ENCODE measurements around the gene DLG2.

The DLG2 gene

GRCh38 chr11:84714316-84714780 is 912.8 kb downstream of the DLG2 start:
- no peaks in the 10 kb centered on the region for H3K4me1 ChIP-seq (ENCODE audit: control insufficient read depth in 2 of 2, insufficient read depth in 2 of 2, low read length in 2 of 2)
- H3K27ac ChIP-seq (ENCODE audit: low read depth in 2 of 2, low read length in 2 of 2), result no peak overlapping the region
- no peaks in the 10 kb centered on the region for H3K9me3 ChIP-seq (ENCODE audit: control insufficient read depth in 2 of 2, low read length in 2 of 2)
- H3K9ac ChIP-seq (ENCODE audit: low read depth in 1 of 2, low read length in 2 of 2), result no peak overlapping the region
- no peaks in the 10 kb centered on the region for H3K36me3 ChIP-seq (ENCODE audit: control insufficient read depth in 2 of 2, insufficient read depth in 2 of 2, low read length in 2 of 2)
- H3K27me3 ChIP-seq (ENCODE audit: control insufficient read depth in 2 of 2, insufficient read depth in 2 of 2, low read length in 2 of 2), result no peaks in the 10 kb centered on the region
- H3K4me3 ChIP-seq (ENCODE audit: low read length in 2 of 2), result no peak overlapping the region

GRCh38 chr11:84691830-84692229 is 935.3 kb downstream of the DLG2 start:
- Histone ChIP-seq H3K4me3 (ENCODE audit: low read length in 2 of 2) (no peak overlapping the region), H3K9me3 (ENCODE audit: control insufficient read depth in 2 of 2, low read length in 2 of 2) (no peaks in the 10 kb centered on the region), H3K36me3 (ENCODE audit: control insufficient read depth in 2 of 2, insufficient read depth in 2 of 2, low read length in 2 of 2) (no peaks in the 10 kb centered on the region), H3K9ac (ENCODE audit: low read depth in 1 of 2, low read length in 2 of 2) (no peak overlapping the region), H3K27me3 (ENCODE audit: control insufficient read depth in 2 of 2, insufficient read depth in 2 of 2, low read length in 2 of 2) (no peaks in the 10 kb centered on the region), H3K27ac (ENCODE audit: low read depth in 2 of 2, low read length in 2 of 2) (no peak overlapping the region), H3K4me1 (ENCODE audit: control insufficient read depth in 2 of 2, insufficient read depth in 2 of 2, low read length in 2 of 2) (no peaks in the 10 kb centered on the region)

- no peaks in the 10 kb centered on the region for H3K27me3 ChIP-seq (ENCODE audit: control insufficient read depth in 2 of 2, insufficient read depth in 2 of 2, low read length in 2 of 2)
- no peak overlapping the region for H3K27ac ChIP-seq (ENCODE audit: low read depth in 2 of 2, low read length in 2 of 2)
- H3K36me3 ChIP-seq (ENCODE audit: control insufficient read depth in 2 of 2, insufficient read depth in 2 of 2, low read length in 2 of 2), result no peaks in the 10 kb centered on the region
- no peak overlapping the region for H3K9ac ChIP-seq (ENCODE audit: low read depth in 1 of 2, low read length in 2 of 2)
- no peaks in the 10 kb centered on the region for H3K9me3 ChIP-seq (ENCODE audit: control insufficient read depth in 2 of 2, low read length in 2 of 2)
- no peaks in the 10 kb centered on the region for H3K4me1 ChIP-seq (ENCODE audit: control insufficient read depth in 2 of 2, insufficient read depth in 2 of 2, low read length in 2 of 2)
- no peak overlapping the region for H3K4me3 ChIP-seq (ENCODE audit: low read length in 2 of 2)
Observed at GRCh38 chr11:84687433-84687832, 939.7 kb downstream of the DLG2 start.

GRCh38 chr11:84686716-84687115 is 940.4 kb downstream of the DLG2 start:
- H3K4me1 ChIP-seq (ENCODE audit: control insufficient read depth in 2 of 2, insufficient read depth in 2 of 2, low read length in 2 of 2), result no peaks in the 10 kb centered on the region
- no peaks in the 10 kb centered on the region for H3K36me3 ChIP-seq (ENCODE audit: control insufficient read depth in 2 of 2, insufficient read depth in 2 of 2, low read length in 2 of 2)
- H3K27ac ChIP-seq (ENCODE audit: low read depth in 2 of 2, low read length in 2 of 2), result no peak overlapping the region
- H3K4me3 ChIP-seq (ENCODE audit: low read length in 2 of 2), result no peak overlapping the region
- H3K9ac ChIP-seq (ENCODE audit: low read depth in 1 of 2, low read length in 2 of 2), result no peak overlapping the region
- H3K9me3 ChIP-seq (ENCODE audit: control insufficient read depth in 2 of 2, low read length in 2 of 2), result no peaks in the 10 kb centered on the region
- no peaks in the 10 kb centered on the region for H3K27me3 ChIP-seq (ENCODE audit: control insufficient read depth in 2 of 2, insufficient read depth in 2 of 2, low read length in 2 of 2)

GRCh38 chr11:84685976-84686375 is 941.2 kb downstream of the DLG2 start:
- no peaks in the 10 kb centered on the region for H3K4me1 ChIP-seq (ENCODE audit: control insufficient read depth in 2 of 2, insufficient read depth in 2 of 2, low read length in 2 of 2)
- no peaks in the 10 kb centered on the region for H3K36me3 ChIP-seq (ENCODE audit: control insufficient read depth in 2 of 2, insufficient read depth in 2 of 2, low read length in 2 of 2)
- no peak overlapping the region for H3K27ac ChIP-seq (ENCODE audit: low read depth in 2 of 2, low read length in 2 of 2)
- H3K9me3 ChIP-seq (ENCODE audit: control insufficient read depth in 2 of 2, low read length in 2 of 2), result no peaks in the 10 kb centered on the region
- H3K4me3 ChIP-seq (ENCODE audit: low read length in 2 of 2), result no peak overlapping the region
- no peaks in the 10 kb centered on the region for H3K27me3 ChIP-seq (ENCODE audit: control insufficient read depth in 2 of 2, insufficient read depth in 2 of 2, low read length in 2 of 2)
- H3K9ac ChIP-seq (ENCODE audit: low read depth in 1 of 2, low read length in 2 of 2), result no peak overlapping the region

GRCh38 chr11:84685149-84685548 is 942.0 kb downstream of the DLG2 start:
- Histone ChIP-seq H3K4me3 (ENCODE audit: low read length in 2 of 2) (no peak overlapping the region), H3K27ac (ENCODE audit: low read depth in 2 of 2, low read length in 2 of 2) (no peak overlapping the region), H3K4me1 (ENCODE audit: control insufficient read depth in 2 of 2, insufficient read depth in 2 of 2, low read length in 2 of 2) (no peaks in the 10 kb centered on the region), H3K36me3 (ENCODE audit: control insufficient read depth in 2 of 2, insufficient read depth in 2 of 2, low read length in 2 of 2) (no peaks in the 10 kb centered on the region), H3K27me3 (ENCODE audit: control insufficient read depth in 2 of 2, insufficient read depth in 2 of 2, low read length in 2 of 2) (no peaks in the 10 kb centered on the region), H3K9me3 (ENCODE audit: control insufficient read depth in 2 of 2, low read length in 2 of 2) (no peaks in the 10 kb centered on the region), H3K9ac (ENCODE audit: low read depth in 1 of 2, low read length in 2 of 2) (no peak overlapping the region)

- Histone ChIP-seq H3K4me3 (ENCODE audit: low read length in 2 of 2) (no peak overlapping the region), H3K4me1 (ENCODE audit: control insufficient read depth in 2 of 2, insufficient read depth in 2 of 2, low read length in 2 of 2) (no peaks in the 10 kb centered on the region), H3K9ac (ENCODE audit: low read depth in 1 of 2, low read length in 2 of 2) (no peak overlapping the region)
Observed at GRCh38 chr11:84681456-84681855, 945.7 kb downstream of the DLG2 start.

GRCh38 chr11:84675396-84676025 is 951.6 kb downstream of the DLG2 start:
- Histone ChIP-seq H3K4me1 (ENCODE audit: control insufficient read depth in 2 of 2, insufficient read depth in 2 of 2, low read length in 2 of 2) (peaks cover 0 to 9% of the 10 kb centered on the region in 2 donors), H3K9me3 (ENCODE audit: control insufficient read depth in 2 of 2, low read length in 2 of 2) (no peaks in the 10 kb centered on the region), H3K27me3 (ENCODE audit: control insufficient read depth in 2 of 2, insufficient read depth in 2 of 2, low read length in 2 of 2) (no peaks in the 10 kb centered on the region), H3K4me3 (ENCODE audit: low read length in 2 of 2) (no peak overlapping the region), H3K9ac (ENCODE audit: low read depth in 1 of 2, low read length in 2 of 2) (no peak overlapping the region), H3K36me3 (ENCODE audit: control insufficient read depth in 2 of 2, insufficient read depth in 2 of 2, low read length in 2 of 2) (no peaks in the 10 kb centered on the region), H3K27ac (ENCODE audit: low read depth in 2 of 2, low read length in 2 of 2) (no peak overlapping the region)

More at GRCh38 chr11:84681456-84681855, 945.7 kb downstream of the DLG2 start:
- H3K9me3 ChIP-seq (ENCODE audit: control insufficient read depth in 2 of 2, low read length in 2 of 2), result no peaks in the 10 kb centered on the region
- no peaks in the 10 kb centered on the region for H3K36me3 ChIP-seq (ENCODE audit: control insufficient read depth in 2 of 2, insufficient read depth in 2 of 2, low read length in 2 of 2)
- no peaks in the 10 kb centered on the region for H3K27me3 ChIP-seq (ENCODE audit: control insufficient read depth in 2 of 2, insufficient read depth in 2 of 2, low read length in 2 of 2)
- no peak overlapping the region for H3K27ac ChIP-seq (ENCODE audit: low read depth in 2 of 2, low read length in 2 of 2)

- Histone ChIP-seq H3K27me3 (ENCODE audit: control insufficient read depth in 2 of 2, insufficient read depth in 2 of 2, low read length in 2 of 2) (no peaks in the 10 kb centered on the region), H3K4me1 (ENCODE audit: control insufficient read depth in 2 of 2, insufficient read depth in 2 of 2, low read length in 2 of 2) (peaks cover 0 to 9% of the 10 kb centered on the region in 2 donors), H3K9ac (ENCODE audit: low read depth in 1 of 2, low read length in 2 of 2) (no peak overlapping the region), H3K9me3 (ENCODE audit: control insufficient read depth in 2 of 2, low read length in 2 of 2) (no peaks in the 10 kb centered on the region), H3K4me3 (ENCODE audit: low read length in 2 of 2) (no peak overlapping the region), H3K36me3 (ENCODE audit: control insufficient read depth in 2 of 2, insufficient read depth in 2 of 2, low read length in 2 of 2) (no peaks in the 10 kb centered on the region), H3K27ac (ENCODE audit: low read depth in 2 of 2, low read length in 2 of 2) (no peak overlapping the region)
Observed at GRCh38 chr11:84673753-84674152, 953.4 kb downstream of the DLG2 start.

GRCh38 chr11:84671325-84671999 is 955.7 kb downstream of the DLG2 start:
- H3K36me3 ChIP-seq (ENCODE audit: control insufficient read depth in 2 of 2, insufficient read depth in 2 of 2, low read length in 2 of 2), result no peaks in the 10 kb centered on the region

More at GRCh38 chr11:84671325-84671999, 955.7 kb downstream of the DLG2 start:
- H3K9ac ChIP-seq (ENCODE audit: low read depth in 1 of 2, low read length in 2 of 2), result no peak overlapping the region
- no peak overlapping the region for H3K4me3 ChIP-seq (ENCODE audit: low read length in 2 of 2)
- H3K27me3 ChIP-seq (ENCODE audit: control insufficient read depth in 2 of 2, insufficient read depth in 2 of 2, low read length in 2 of 2), result no peaks in the 10 kb centered on the region
- no peaks in the 10 kb centered on the region for H3K9me3 ChIP-seq (ENCODE audit: control insufficient read depth in 2 of 2, low read length in 2 of 2)
- peaks cover 0 to 9% of the 10 kb centered on the region in 2 donors for H3K4me1 ChIP-seq (ENCODE audit: control insufficient read depth in 2 of 2, insufficient read depth in 2 of 2, low read length in 2 of 2)
- H3K27ac ChIP-seq (ENCODE audit: low read depth in 2 of 2, low read length in 2 of 2), result no peak overlapping the region

Data from mucosa of rectum (tissue), 2 donors.